Activated naive CD8-positive, alpha-beta T cell treated with anti-CD3 and anti-CD28 coated beads, Interleukin-2, amount 50 U/mL, for 24 hours (primary cell): Measurements from ENCODE around the gene MYOM1.

Source experiments
- ATAC-seq: fragments of 150-1000 bp; cut with Tn5 transposase; one replicate; pipeline ENCODE4 v1.10.0; 2021
- DNase-seq: peaks from one replicate; pipeline ENCODE4 v3.0.0; 2021
- H3K27ac Mint-ChIP-seq: one replicate; pipeline ENCODE4 v1.8.0; 2021; ENCODE audit warnings: mild to moderate bottlenecking, mixed read lengths
- H3K27me3 Mint-ChIP-seq: one replicate; pipeline ENCODE4 v1.8.0; 2021; ENCODE audit warnings: mixed read lengths
- H3K36me3 Mint-ChIP-seq: one replicate; pipeline ENCODE4 v1.8.0; 2021; ENCODE audit warnings: low read depth, mixed read lengths
- H3K4me1 Mint-ChIP-seq: one replicate; pipeline ENCODE4 v1.8.0; 2021; ENCODE audit warnings: mixed read lengths
- H3K4me3 Mint-ChIP-seq: one replicate; pipeline ENCODE4 v1.8.0; 2021; ENCODE audit warnings: mild to moderate bottlenecking, moderate library complexity, mixed read lengths
- H3K9me3 Mint-ChIP-seq: one replicate; pipeline ENCODE4 v1.8.0; 2021; ENCODE audit warnings: mixed read lengths

Gene MYOM1

GRCh38 chr18:3170441-3171161 lies 49.2 kb downstream of the MYOM1 start:
- Mint-ChIP-seq H3K9me3 (no peaks in the 10 kb centered on the region), H3K4me3 (no peak overlapping the region), H3K36me3 (no peaks in the 10 kb centered on the region), H3K27me3 (no peaks in the 10 kb centered on the region), H3K27ac (no peak overlapping the region), H3K4me1 (no peaks in the 10 kb centered on the region)
- ATAC-seq (no peak), DNase-seq (no peak)

- Mint-ChIP-seq H3K4me3 (no peak overlapping the region), H3K27ac (no peak overlapping the region), H3K9me3 (no peaks in the 10 kb centered on the region), H3K4me1 (no peaks in the 10 kb centered on the region), H3K27me3 (no peaks in the 10 kb centered on the region), H3K36me3 (peaks cover 2% of the 10 kb centered on the region)
- ATAC-seq (no peak), DNase-seq (no peak)
These were observed 55.4 kb downstream of the MYOM1 start for GRCh38 chr18:3164381-3164780.

GRCh38 chr18:3163968-3164367 lies 55.8 kb downstream of the MYOM1 start:
- Mint-ChIP-seq H3K4me3 (no peak overlapping the region), H3K27me3 (no peaks in the 10 kb centered on the region), H3K36me3 (peaks cover 2% of the 10 kb centered on the region), H3K9me3 (no peaks in the 10 kb centered on the region), H3K27ac (no peak overlapping the region), H3K4me1 (no peaks in the 10 kb centered on the region)
- no peak for ATAC-seq
- no peak for DNase-seq

GRCh38 chr18:3162181-3162580 lies 57.6 kb downstream of the MYOM1 start:
- Mint-ChIP-seq H3K27me3 (no peaks in the 10 kb centered on the region), H3K27ac (no peak overlapping the region), H3K4me1 (no peaks in the 10 kb centered on the region), H3K4me3 (no peak overlapping the region), H3K9me3 (no peaks in the 10 kb centered on the region), H3K36me3 (peaks cover 2% of the 10 kb centered on the region)
- ATAC-seq (no peak), DNase-seq (no peak)

GRCh38 chr18:3159830-3160229 lies 59.9 kb downstream of the MYOM1 start:
- no peak for DNase-seq
- ATAC-seq, result no peak
- H3K4me3 Mint-ChIP-seq, result no peak overlapping the region
- no peaks in the 10 kb centered on the region for H3K27me3 Mint-ChIP-seq
- peaks cover 2% of the 10 kb centered on the region for H3K36me3 Mint-ChIP-seq
- no peaks in the 10 kb centered on the region for H3K4me1 Mint-ChIP-seq
- no peak overlapping the region for H3K27ac Mint-ChIP-seq
- no peaks in the 10 kb centered on the region for H3K9me3 Mint-ChIP-seq

- DNase-seq (no peak), ATAC-seq (no peak)
- H3K4me1 Mint-ChIP-seq, result no peaks in the 10 kb centered on the region
- H3K4me3 Mint-ChIP-seq, result no peak overlapping the region
- no peaks in the 10 kb centered on the region for H3K36me3 Mint-ChIP-seq
- H3K27me3 Mint-ChIP-seq, result no peaks in the 10 kb centered on the region
- H3K27ac Mint-ChIP-seq, result no peak overlapping the region
- H3K9me3 Mint-ChIP-seq, result no peaks in the 10 kb centered on the region
These were observed 62.2 kb downstream of the MYOM1 start for GRCh38 chr18:3157606-3158005.

GRCh38 chr18:3157086-3157485 lies 62.7 kb downstream of the MYOM1 start:
- H3K27ac Mint-ChIP-seq, result no peak overlapping the region
- H3K9me3 Mint-ChIP-seq, result no peaks in the 10 kb centered on the region
- ATAC-seq, result no peak
- no peak overlapping the region for H3K4me3 Mint-ChIP-seq
- DNase-seq, result no peak
- no peaks in the 10 kb centered on the region for H3K4me1 Mint-ChIP-seq
- no peaks in the 10 kb centered on the region for H3K27me3 Mint-ChIP-seq
- no peaks in the 10 kb centered on the region for H3K36me3 Mint-ChIP-seq

GRCh38 chr18:3156325-3156640 lies 63.5 kb downstream of the MYOM1 start:
- H3K27me3 Mint-ChIP-seq, result no peaks in the 10 kb centered on the region
- no peaks in the 10 kb centered on the region for H3K36me3 Mint-ChIP-seq
- no peaks in the 10 kb centered on the region for H3K4me1 Mint-ChIP-seq
- DNase-seq, result no peak
- no peak overlapping the region for H3K27ac Mint-ChIP-seq
- H3K9me3 Mint-ChIP-seq, result no peaks in the 10 kb centered on the region
- no peak overlapping the region for H3K4me3 Mint-ChIP-seq
- ATAC-seq, result no peak

- Mint-ChIP-seq H3K36me3 (no peaks in the 10 kb centered on the region), H3K9me3 (no peaks in the 10 kb centered on the region), H3K27ac (no peak overlapping the region), H3K4me3 (no peak overlapping the region), H3K27me3 (no peaks in the 10 kb centered on the region), H3K4me1 (no peaks in the 10 kb centered on the region)
- ATAC-seq (no peak), DNase-seq (no peak)
These were observed 65.6 kb downstream of the MYOM1 start for GRCh38 chr18:3154214-3154613.

- no peak for DNase-seq
- no peaks in the 10 kb centered on the region for H3K9me3 Mint-ChIP-seq
- ATAC-seq, result no peak
- H3K27ac Mint-ChIP-seq, result no peak overlapping the region
- no peak overlapping the region for H3K4me3 Mint-ChIP-seq
- no peaks in the 10 kb centered on the region for H3K36me3 Mint-ChIP-seq
- H3K27me3 Mint-ChIP-seq, result no peaks in the 10 kb centered on the region
- H3K4me1 Mint-ChIP-seq, result no peaks in the 10 kb centered on the region
These were observed 66.6 kb downstream of the MYOM1 start for GRCh38 chr18:3153107-3153704.

GRCh38 chr18:3152294-3152693 lies 67.5 kb downstream of the MYOM1 start:
- Mint-ChIP-seq H3K27ac (no peak overlapping the region), H3K9me3 (no peaks in the 10 kb centered on the region), H3K4me1 (no peaks in the 10 kb centered on the region), H3K4me3 (no peak overlapping the region), H3K36me3 (no peaks in the 10 kb centered on the region), H3K27me3 (no peaks in the 10 kb centered on the region)
- DNase-seq (no peak), ATAC-seq (no peak)

- no peak for DNase-seq
- Mint-ChIP-seq H3K27me3 (no peaks in the 10 kb centered on the region), H3K36me3 (no peaks in the 10 kb centered on the region), H3K9me3 (no peaks in the 10 kb centered on the region), H3K27ac (no peak overlapping the region), H3K4me1 (no peaks in the 10 kb centered on the region), H3K4me3 (no peak overlapping the region)
- no peak for ATAC-seq
These were observed 68.1 kb downstream of the MYOM1 start for GRCh38 chr18:3151399-3152264.

- no peak for ATAC-seq
- no peaks in the 10 kb centered on the region for H3K36me3 Mint-ChIP-seq
- H3K27ac Mint-ChIP-seq, result no peak overlapping the region
- H3K9me3 Mint-ChIP-seq, result no peaks in the 10 kb centered on the region
- H3K27me3 Mint-ChIP-seq, result no peaks in the 10 kb centered on the region
- no peak overlapping the region for H3K4me3 Mint-ChIP-seq
- H3K4me1 Mint-ChIP-seq, result no peaks in the 10 kb centered on the region
- DNase-seq, result no peak
These were observed 69.1 kb downstream of the MYOM1 start for GRCh38 chr18:3150688-3151087.

GRCh38 chr18:3150274-3150673 lies 69.5 kb downstream of the MYOM1 start:
- H3K4me1 Mint-ChIP-seq, result no peaks in the 10 kb centered on the region
- H3K36me3 Mint-ChIP-seq, result no peaks in the 10 kb centered on the region
- H3K27ac Mint-ChIP-seq, result no peak overlapping the region
- peak; percentile 73 for ATAC-seq
- no peak overlapping the region for H3K4me3 Mint-ChIP-seq
- no peak for DNase-seq
- H3K27me3 Mint-ChIP-seq, result no peaks in the 10 kb centered on the region
- H3K9me3 Mint-ChIP-seq, result no peaks in the 10 kb centered on the region

- Mint-ChIP-seq H3K4me3 (no peak overlapping the region), H3K27me3 (no peaks in the 10 kb centered on the region), H3K27ac (no peak overlapping the region), H3K4me1 (no peaks in the 10 kb centered on the region), H3K9me3 (no peaks in the 10 kb centered on the region), H3K36me3 (no peaks in the 10 kb centered on the region)
- DNase-seq, result no peak
- no peak for ATAC-seq
These were observed 70.7 kb downstream of the MYOM1 start for GRCh38 chr18:3148930-3149535.
